Kidney glomerular epithelial cell (primary cell): ENCODE data around the gene SNX8.
"Not testable (repeated sequence)": the region's sequence is repeated elsewhere in the genome, so short reads cannot be mapped to it uniquely, and the experiment has no call there.

ENCODE experiments used
- DNase-seq: peaks from one replicate; lab custom pipeline; 2025; lab: John Stamatoyannopoulos, UW

Gene SNX8

DNA sequence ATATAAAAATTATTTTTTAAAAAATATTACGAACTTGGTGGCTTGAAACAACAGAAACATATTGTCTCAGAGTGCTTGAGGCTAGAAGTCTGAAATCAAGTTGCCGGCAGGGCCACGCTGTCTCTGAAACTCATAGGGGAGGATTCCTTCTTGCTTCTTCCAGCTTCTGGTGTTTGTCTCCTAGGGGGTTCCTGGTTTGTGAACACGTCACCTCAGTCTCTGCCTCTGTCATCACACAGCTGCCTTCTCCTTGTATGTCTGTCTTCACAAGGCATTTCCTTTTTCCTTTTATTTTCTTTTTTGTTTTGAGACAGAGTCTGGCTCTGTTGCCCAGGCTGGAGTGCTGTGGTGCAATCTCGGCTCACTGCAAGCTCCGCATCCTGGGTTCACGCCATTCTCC lies 12.7 kb upstream of the SNX8 start:
- no peak for DNase-seq

- no peak for DNase-seq
Observed at GRCh38 chr7:2325162-2325561, 10.9 kb upstream of the SNX8 start.

GRCh38 chr7:2321020-2321419 lies 6.8 kb upstream of the SNX8 start:
- DNase-seq = peak; percentile 13

- no peak for DNase-seq
Observed at GRCh38 chr7:2317556-2318293, 3.5 kb upstream of the SNX8 start.

- DNase-seq = no peak
Observed at GRCh38 chr7:2316578-2316977, 2.3 kb upstream of the SNX8 start.

- DNase-seq = no peak
Observed at GRCh38 chr7:2315787-2316186, 1.5 kb upstream of the SNX8 start.

DNA sequence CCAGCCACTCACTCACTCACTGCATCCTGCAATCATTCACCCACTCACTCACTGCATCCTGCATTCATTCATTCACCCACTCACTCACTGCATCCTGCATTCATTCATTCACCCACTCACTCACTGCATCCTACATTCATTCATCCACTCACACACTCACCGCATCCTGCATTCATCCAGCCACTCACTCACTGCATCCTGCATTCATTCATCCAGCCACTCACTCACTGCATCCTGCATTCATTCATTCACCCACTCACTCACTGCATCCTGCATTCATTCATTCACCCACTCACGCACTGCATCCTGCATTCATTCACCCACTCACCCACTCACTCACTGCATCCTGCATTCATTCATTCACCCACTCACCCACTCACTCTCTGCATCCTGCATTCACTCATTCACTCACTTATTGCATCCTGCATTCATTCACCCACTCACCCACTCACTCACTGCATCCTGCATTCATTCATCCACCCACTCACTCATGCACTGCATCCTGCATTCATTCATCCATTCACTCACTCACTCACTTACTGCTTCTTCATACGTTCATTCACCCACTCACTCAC lies 802 bp upstream of the SNX8 start:
- DNase-seq = not testable (repeated sequence)

- DNase-seq = peak; percentile 9
Observed at GRCh38 chr7:2313450-2314208, 612 bp downstream of the SNX8 start.

DNA sequence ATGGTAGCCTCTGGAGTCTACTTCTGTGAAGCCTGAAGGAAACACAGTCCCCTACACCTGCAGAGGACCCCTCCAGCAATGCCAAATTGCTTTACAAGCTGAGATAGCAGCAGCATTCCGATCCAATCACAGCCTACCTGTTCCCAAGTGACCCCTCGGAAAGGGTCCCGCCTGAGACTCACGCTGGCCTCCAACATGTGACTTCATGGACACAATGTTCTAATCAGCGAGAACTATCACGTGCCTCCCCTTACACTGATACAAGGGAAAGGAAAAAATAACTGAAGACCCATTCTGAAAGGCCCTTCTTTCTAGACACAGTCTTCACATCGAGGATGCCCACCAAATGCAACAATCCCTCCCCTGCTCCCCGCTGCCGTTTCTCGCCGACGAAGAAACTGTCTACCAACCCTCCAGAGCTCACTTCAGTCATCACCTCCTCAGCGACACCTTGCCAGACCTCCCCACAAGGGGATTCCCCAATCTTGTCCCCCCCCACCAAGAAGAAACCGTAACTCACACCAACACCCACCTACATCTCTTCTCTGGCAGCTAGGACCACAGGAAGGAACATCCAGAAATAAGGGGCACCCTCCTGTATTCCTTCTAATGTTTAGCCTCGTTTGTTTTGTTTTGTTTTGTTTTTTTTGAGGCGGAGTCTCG lies 1.8 kb downstream of the SNX8 start:
- no peak for DNase-seq

DNA sequence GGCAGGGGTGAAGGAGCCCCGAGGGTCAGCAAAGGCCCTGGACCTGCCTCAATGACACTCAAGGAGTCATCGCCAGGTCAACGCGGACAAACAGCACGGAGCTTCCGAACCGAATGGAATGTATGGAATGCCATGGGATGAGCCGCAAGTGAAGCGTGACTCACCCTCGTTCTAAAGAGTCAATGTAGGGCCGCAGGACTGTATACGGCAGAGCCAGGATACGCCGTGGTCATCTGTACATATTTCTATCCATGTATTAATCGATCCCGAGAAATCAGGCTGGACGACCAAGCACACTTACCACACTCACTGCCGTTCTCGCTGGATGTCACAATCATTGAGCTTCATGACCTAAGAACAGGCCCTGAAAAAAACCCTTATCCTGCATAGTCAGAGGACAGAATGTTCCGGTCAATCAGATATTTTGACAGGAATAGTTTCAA lies 4.3 kb downstream of the SNX8 start:
- peak; percentile 87 for DNase-seq

GRCh38 chr7:2307690-2308107 lies 6.5 kb downstream of the SNX8 start:
- DNase-seq = no peak

GRCh38 chr7:2306688-2307087 lies 7.6 kb downstream of the SNX8 start:
- no peak for DNase-seq

DNA sequence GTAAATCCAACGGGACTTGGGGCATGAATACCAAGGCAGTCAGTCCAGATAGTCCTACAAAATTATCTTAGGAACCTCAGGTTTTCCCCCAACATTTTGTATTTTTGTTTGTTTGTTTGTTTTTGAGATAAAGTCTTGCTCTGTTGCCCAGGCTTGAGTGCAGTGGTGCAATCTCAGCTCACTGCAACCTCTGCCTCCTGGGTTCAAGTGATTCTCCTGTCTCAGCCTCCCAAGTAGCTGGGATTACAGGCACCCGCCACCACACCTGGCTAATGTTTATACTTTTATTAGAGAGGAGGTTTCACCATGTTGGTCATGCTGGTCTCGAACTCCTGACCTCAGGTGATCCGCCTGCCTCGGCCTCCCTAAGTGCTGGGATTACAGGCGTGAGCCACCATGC lies 9.0 kb downstream of the SNX8 start:
- not testable (repeated sequence) for DNase-seq

DNA sequence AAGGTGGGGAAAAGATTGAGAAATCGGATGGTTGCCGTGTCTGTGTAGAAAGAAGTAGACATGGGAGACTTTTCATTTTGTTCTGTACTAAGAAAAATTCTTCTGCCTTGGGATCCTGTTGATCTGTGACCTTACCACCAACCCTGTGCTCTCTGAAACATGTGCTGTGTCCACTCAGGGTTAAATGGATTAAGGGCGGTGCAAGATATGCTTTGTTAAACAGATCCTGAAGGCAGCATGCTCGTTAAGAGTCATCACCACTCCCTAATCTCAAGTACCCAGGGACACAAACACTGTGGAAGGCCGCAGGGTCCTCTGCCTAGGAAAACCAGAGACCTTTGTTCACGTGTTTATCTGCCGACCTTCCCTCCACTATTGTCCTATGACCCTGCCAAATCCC lies 10.7 kb downstream of the SNX8 start:
- DNase-seq = not testable (repeated sequence)

DNA sequence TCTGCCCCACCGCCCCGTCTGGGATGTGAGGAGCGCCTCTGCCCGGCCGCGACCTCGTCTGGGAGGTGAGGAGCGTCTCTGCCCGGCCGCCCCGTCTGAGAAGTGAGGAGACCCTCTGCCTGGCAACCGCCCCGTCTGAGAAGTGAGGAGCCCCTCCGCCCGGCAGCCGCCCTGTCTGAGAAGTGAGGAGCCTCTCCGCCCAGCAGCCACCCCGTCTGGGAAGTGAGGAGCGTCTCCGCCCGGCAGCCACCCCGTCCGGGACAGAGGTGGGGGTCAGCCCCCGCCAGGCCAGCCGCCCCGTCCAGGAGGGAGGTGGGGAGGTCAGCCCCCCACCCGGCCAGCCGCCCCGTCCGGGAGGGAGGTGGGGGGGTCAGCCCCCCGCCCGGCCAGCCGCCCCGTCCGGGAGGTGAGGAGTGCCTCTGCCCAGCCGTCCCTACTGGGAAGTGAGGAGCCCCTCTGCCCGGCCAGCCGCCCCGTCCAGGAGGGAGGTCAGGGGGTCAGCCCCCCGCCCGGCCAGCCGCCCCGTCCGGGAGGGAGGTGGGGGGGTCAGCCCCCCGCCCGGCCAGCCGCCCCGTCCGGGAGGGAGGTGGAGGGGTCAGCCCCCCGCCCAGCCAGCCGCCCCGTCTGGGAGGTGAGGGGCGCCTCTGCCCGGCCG lies 11.4 kb downstream of the SNX8 start:
- not testable (repeated sequence) for DNase-seq

GRCh38 chr7:2301511-2301863 lies 12.8 kb downstream of the SNX8 start:
- no peak for DNase-seq

DNA sequence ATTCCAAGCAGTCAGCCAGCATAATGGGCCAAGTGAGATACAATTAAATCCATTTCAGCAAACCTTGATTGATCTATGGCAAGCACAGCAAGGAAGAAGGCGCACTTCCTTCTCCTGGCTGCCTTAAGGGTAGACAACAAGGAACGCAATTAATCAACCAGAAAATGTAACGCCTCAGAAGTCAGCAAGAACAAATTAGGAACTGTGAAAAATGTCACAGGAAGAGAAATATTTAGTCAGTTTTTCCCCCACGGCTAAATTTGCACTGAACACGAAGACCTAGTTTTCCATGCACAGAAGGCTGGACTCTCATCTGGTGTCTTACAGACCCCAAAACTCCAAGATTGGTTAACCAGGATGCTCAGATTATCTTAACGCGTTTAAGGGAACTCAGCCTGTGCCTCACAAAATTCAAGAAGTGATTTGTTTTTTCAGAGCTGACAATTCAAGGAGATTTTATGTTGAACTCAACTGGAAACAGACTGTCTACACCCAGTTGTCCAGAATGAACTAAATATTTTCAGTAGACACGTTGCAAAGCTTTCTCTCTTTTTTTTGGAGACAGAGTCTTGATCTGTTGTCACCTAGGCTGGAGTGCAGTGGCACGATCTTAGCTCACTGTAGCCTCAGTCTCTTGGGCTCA lies 14.2 kb downstream of the SNX8 start:
- no peak for DNase-seq

DNA sequence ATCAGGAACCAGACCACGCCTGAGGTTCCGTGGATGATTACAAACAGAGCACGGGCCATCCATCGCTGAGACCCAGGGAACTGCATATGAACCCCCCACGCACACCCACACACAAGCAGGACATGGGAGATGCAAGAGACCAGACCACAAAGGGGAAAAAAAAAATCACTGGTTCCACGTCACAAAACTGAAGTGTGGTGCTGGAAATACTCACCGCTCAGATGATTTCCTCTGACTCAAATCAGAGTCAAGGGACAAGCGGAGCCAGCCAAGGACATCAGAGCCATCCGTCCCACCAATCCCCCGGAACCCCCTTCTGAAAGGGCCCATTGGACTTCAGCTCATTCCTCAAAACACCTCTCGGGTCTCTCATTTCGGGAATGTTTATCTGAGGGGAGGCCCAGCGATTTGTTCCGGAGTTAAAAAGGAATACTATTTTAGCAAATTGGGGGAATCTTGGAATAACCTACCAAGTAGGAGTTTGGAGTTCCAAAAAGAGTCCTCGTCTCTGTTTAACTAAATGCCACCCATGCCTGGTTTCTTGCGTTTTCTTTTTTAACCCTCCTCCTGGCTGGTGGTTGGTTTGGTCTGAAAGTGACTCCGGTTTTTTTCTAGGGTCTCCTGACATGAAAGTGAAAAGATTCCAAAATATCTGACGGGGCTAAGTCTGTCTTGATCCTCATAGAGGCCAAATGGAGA lies 15.0 kb downstream of the SNX8 start:
- DNase-seq = peak; percentile 28

DNA sequence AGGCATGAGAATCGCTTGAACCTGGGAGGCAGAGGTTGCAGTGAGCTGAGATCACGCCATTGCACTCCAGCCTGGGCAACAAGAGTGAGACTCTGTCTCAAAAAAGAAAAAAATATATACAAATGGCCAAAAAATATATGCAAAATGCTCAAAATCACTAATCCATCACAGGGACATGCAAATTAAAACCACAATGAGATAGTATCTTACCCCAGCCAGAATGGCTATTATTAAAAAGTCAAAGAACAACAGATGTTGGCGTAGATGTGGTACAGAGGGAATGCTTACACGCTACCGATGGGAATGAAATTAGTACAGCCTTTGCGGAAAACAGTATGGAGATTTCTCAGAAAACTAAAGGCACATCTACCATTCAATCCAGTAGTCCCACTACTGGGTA lies 17.4 kb downstream of the SNX8 start:
- DNase-seq = no peak

GRCh38 chr7:2295936-2296620 lies 18.2 kb downstream of the SNX8 start:
- no peak for DNase-seq
